ENCODE data around the gene LYRM1.

The LYRM1 gene

DNA sequence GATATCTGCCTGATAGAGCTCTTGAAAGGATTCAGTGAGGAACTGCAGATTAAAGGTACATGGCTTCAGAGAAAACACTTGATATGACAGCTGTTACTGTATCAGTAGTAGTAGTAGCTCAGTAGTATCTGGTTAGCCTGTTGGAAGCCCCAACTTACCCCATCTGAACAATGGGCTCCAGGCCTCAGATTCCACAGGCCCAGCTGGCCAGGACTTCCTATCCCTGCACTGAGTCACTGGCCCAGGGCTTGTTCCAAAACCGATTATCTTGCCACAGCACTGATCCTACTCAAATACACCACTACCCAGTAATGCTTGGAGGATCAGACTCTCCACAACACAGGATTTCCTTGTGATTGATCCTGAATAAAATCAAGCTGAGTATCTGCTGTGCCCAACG lies 33.0 kb upstream of the LYRM1 start:
- Histone ChIP-seq H3K79me2 (ENCODE audit: control insufficient read depth, insufficient read depth, low read length, poor library complexity) (peaks cover 4% of the 10 kb centered on the region), H3K23ac (ENCODE audit: low read length) (no peak overlapping the region), H3K14ac (ENCODE audit: low read length) (no peak overlapping the region), H3K4me1 (ENCODE audit: control insufficient read depth in 1 of 2, insufficient read depth in 2 of 2, low read length in 2 of 2) (peaks cover 23 to 25% of the 10 kb centered on the region in 2 experiments), H3K4me2 (ENCODE audit: low read length) (no peak overlapping the region), H3K9me3 (ENCODE audit: insufficient read depth, low read depth, low read length) (no peaks in the 10 kb centered on the region), H4K12ac (ENCODE audit: low read depth, low read length) (no peak overlapping the region), H3K27me3 (ENCODE audit: insufficient read depth, low read length) (no peaks in the 10 kb centered on the region), H3K4me3 (ENCODE audit: low read depth, low read length) (no peak overlapping the region), H2AK5ac (ENCODE audit: low read length) (no peak overlapping the region), H2AFZ (ENCODE audit: insufficient read depth, low read length, poor library complexity) (no peak overlapping the region), H2BK12ac (ENCODE audit: low read length) (no peak overlapping the region), H3K36me3 (ENCODE audit: control insufficient read depth in 1 of 2, insufficient read depth in 2 of 2, low read length in 2 of 2) (peaks cover under 1% of the 10 kb centered on the region in 2 experiments), H3K18ac (ENCODE audit: low read length) (no peak overlapping the region), H2BK5ac (ENCODE audit: low read depth, low read length, poor library complexity) (no peak overlapping the region), H3K9ac (ENCODE audit: low read length) (no peak overlapping the region), H4K8ac (ENCODE audit: low read depth, low read length) (no peak overlapping the region), H2BK120ac (ENCODE audit: insufficient read depth, low read length, poor library complexity) (no peak overlapping the region), H3K27ac (ENCODE audit: low read depth, low read length) (no peak overlapping the region), H3K79me1 (ENCODE audit: low read length) (peaks cover 7% of the 10 kb centered on the region), H4K91ac (ENCODE audit: low read depth, low read length) (no peak overlapping the region), H3K4ac (ENCODE audit: low read depth, low read length) (peak overlapping the region; percentile 24)
- WGBS (ENCODE audit: extremely low coverage, insufficient coverage, insufficient read length): no CpG with 5 or more reads among the region's 2 CpGs
- no peak for DNase-seq

DNA sequence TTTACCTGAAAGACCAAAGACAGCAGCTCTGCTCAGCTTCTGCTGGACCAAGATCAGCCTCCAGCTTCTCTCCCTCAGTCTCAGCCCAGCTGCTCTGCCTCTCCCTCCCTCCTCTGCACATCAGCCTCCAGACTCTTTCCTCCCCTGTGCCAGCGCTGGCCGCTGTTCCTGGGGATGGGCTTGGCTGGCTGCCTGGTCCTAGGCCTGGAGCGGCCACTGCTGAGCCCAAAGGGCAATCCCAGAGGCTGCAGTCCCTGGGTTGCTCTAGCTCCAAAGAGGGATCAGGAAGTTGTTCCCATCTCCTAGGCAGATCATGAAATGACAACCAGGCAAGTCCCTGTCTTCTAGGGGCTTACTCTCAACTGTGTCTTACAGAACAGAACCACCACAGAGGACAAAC lies 31.7 kb upstream of the LYRM1 start:
- no peaks in the 10 kb centered on the region for H3K36me3 ChIP-seq (ENCODE audit: control insufficient read depth in 1 of 2, insufficient read depth in 2 of 2, low read length in 2 of 2)
- no peaks in the 10 kb centered on the region for H3K9me3 ChIP-seq (ENCODE audit: insufficient read depth, low read depth, low read length)
- no peak overlapping the region for H3K4me2 ChIP-seq (ENCODE audit: low read length)
- no peak overlapping the region for H3K27ac ChIP-seq (ENCODE audit: low read depth, low read length)
- H3K9ac ChIP-seq (ENCODE audit: low read length): no peak overlapping the region
- H4K12ac ChIP-seq (ENCODE audit: low read depth, low read length): no peak overlapping the region
- peaks cover 4% of the 10 kb centered on the region for H3K79me2 ChIP-seq (ENCODE audit: control insufficient read depth, insufficient read depth, low read length, poor library complexity)
- peaks cover 26 to 34% of the 10 kb centered on the region in 2 experiments for H3K4me1 ChIP-seq (ENCODE audit: control insufficient read depth in 1 of 2, insufficient read depth in 2 of 2, low read length in 2 of 2)
- H3K14ac ChIP-seq (ENCODE audit: low read length): no peak overlapping the region
- H4K8ac ChIP-seq (ENCODE audit: low read depth, low read length): no peak overlapping the region
- H3K4ac ChIP-seq (ENCODE audit: low read depth, low read length): peak overlapping the region; percentile 65
- H3K23ac ChIP-seq (ENCODE audit: low read length): no peak overlapping the region
- peaks cover 8% of the 10 kb centered on the region for H3K79me1 ChIP-seq (ENCODE audit: low read length)
- DNase-seq: no peak
- H2BK12ac ChIP-seq (ENCODE audit: low read length): peak overlapping the region; percentile 17
- H3K4me3 ChIP-seq (ENCODE audit: low read depth, low read length): no peak overlapping the region
- WGBS (ENCODE audit: extremely low coverage, insufficient coverage, insufficient read length): no CpG with 5 or more reads among the region's 3 CpGs
- no peak overlapping the region for H2BK5ac ChIP-seq (ENCODE audit: low read depth, low read length, poor library complexity)
- no peak overlapping the region for H4K91ac ChIP-seq (ENCODE audit: low read depth, low read length)
- no peak overlapping the region for H2BK120ac ChIP-seq (ENCODE audit: insufficient read depth, low read length, poor library complexity)
- H3K27me3 ChIP-seq (ENCODE audit: insufficient read depth, low read length): no peaks in the 10 kb centered on the region
- H2AFZ ChIP-seq (ENCODE audit: insufficient read depth, low read length, poor library complexity): peak overlapping the region; percentile 58
- H3K18ac ChIP-seq (ENCODE audit: low read length): peak overlapping the region; percentile 80
- no peak overlapping the region for H2AK5ac ChIP-seq (ENCODE audit: low read length)

DNA sequence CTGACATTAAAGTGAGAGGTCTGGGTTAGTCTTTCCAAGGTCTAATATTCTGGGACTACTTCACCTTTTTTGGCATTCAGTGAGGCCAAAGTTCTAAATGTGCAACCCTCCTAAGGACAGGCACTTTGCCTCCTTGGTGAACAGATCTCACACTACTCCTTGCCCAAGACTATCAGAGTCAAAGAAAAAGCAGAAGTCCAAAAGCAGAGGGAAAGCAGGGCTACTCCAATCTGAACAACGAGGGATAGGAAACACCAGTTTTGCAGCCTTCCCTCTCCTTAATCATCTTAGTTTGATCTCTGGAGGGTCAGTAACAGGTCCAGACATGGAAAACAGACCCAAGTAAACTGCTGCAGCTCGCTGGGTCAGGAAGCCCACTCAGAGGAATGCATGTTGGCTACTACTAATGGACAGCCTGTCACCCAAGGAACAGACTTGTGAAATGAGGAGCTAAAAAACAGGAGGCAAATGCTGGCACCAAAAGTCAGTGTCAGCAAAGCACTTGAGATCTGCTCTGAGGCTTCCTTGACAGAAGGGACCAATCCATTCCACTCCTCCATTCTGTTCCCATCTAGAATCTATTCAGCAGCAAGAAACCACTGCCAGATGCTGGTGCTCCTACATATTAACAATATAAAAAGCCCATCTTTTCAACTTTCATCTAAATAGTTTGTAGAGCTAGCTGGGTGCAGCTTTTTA lies 30.3 kb upstream of the LYRM1 start:
- peak overlapping the region; percentile 2 for H3K27ac ChIP-seq (ENCODE audit: low read depth, low read length)
- no peaks in the 10 kb centered on the region for H3K36me3 ChIP-seq (ENCODE audit: control insufficient read depth in 1 of 2, insufficient read depth in 2 of 2, low read length in 2 of 2)
- no peak overlapping the region for H4K12ac ChIP-seq (ENCODE audit: low read depth, low read length)
- no peak overlapping the region for H3K4me2 ChIP-seq (ENCODE audit: low read length)
- no peak overlapping the region for H3K4ac ChIP-seq (ENCODE audit: low read depth, low read length)
- H2AK5ac ChIP-seq (ENCODE audit: low read length): no peak overlapping the region
- no peak overlapping the region for H4K8ac ChIP-seq (ENCODE audit: low read depth, low read length)
- H3K4me3 ChIP-seq (ENCODE audit: low read depth, low read length): no peak overlapping the region
- H4K91ac ChIP-seq (ENCODE audit: low read depth, low read length): no peak overlapping the region
- H3K14ac ChIP-seq (ENCODE audit: low read length): no peak overlapping the region
- H3K4me1 ChIP-seq (ENCODE audit: control insufficient read depth in 1 of 2, insufficient read depth in 2 of 2, low read length in 2 of 2): peaks cover 26 to 34% of the 10 kb centered on the region in 2 experiments
- peaks cover 8% of the 10 kb centered on the region for H3K79me1 ChIP-seq (ENCODE audit: low read length)
- H3K9me3 ChIP-seq (ENCODE audit: insufficient read depth, low read depth, low read length): no peaks in the 10 kb centered on the region
- no peak overlapping the region for H3K9ac ChIP-seq (ENCODE audit: low read length)
- H2BK12ac ChIP-seq (ENCODE audit: low read length): no peak overlapping the region
- H3K23ac ChIP-seq (ENCODE audit: low read length): no peak overlapping the region
- WGBS (ENCODE audit: extremely low coverage, insufficient coverage, insufficient read length): no CpG with 5 or more reads among the region's 2 CpGs
- no peak for DNase-seq
- H3K27me3 ChIP-seq (ENCODE audit: insufficient read depth, low read length): no peaks in the 10 kb centered on the region
- peak overlapping the region; percentile 58 for H3K18ac ChIP-seq (ENCODE audit: low read length)
- H2BK120ac ChIP-seq (ENCODE audit: insufficient read depth, low read length, poor library complexity): no peak overlapping the region
- no peak overlapping the region for H2AFZ ChIP-seq (ENCODE audit: insufficient read depth, low read length, poor library complexity)
- peaks cover 4% of the 10 kb centered on the region for H3K79me2 ChIP-seq (ENCODE audit: control insufficient read depth, insufficient read depth, low read length, poor library complexity)
- no peak overlapping the region for H2BK5ac ChIP-seq (ENCODE audit: low read depth, low read length, poor library complexity)

DNA sequence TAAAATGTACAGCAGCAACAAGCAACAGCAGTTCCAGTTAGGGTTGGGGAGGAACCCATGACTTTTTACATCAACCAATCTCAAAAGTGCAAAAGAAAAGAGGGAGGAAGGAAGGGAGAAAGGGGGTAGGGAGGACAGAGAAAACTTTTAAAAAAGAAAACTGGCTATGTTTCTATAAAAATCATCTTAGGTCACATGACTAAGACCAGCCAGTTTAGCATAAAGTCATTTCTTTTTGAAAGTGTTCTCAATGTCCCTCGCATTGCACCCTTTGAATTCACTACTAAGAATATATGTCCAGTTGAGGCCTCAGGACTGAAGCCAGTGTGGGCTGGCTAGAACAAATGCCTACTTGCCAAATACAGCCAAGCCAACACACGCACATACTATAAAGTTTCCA lies 29.3 kb upstream of the LYRM1 start:
- Histone ChIP-seq H2AK5ac (ENCODE audit: low read length) (no peak overlapping the region), H4K8ac (ENCODE audit: low read depth, low read length) (no peak overlapping the region), H3K79me1 (ENCODE audit: low read length) (peaks cover 6% of the 10 kb centered on the region), H2AFZ (ENCODE audit: insufficient read depth, low read length, poor library complexity) (no peak overlapping the region), H3K9me3 (ENCODE audit: insufficient read depth, low read depth, low read length) (no peaks in the 10 kb centered on the region), H2BK120ac (ENCODE audit: insufficient read depth, low read length, poor library complexity) (no peak overlapping the region), H3K4me1 (ENCODE audit: control insufficient read depth in 1 of 2, insufficient read depth in 2 of 2, low read length in 2 of 2) (peaks cover 25 to 30% of the 10 kb centered on the region in 2 experiments), H3K23ac (ENCODE audit: low read length) (no peak overlapping the region), H3K27me3 (ENCODE audit: insufficient read depth, low read length) (no peaks in the 10 kb centered on the region), H2BK5ac (ENCODE audit: low read depth, low read length, poor library complexity) (no peak overlapping the region), H3K9ac (ENCODE audit: low read length) (no peak overlapping the region), H2BK12ac (ENCODE audit: low read length) (no peak overlapping the region), H3K4me2 (ENCODE audit: low read length) (no peak overlapping the region), H3K4me3 (ENCODE audit: low read depth, low read length) (no peak overlapping the region), H3K4ac (ENCODE audit: low read depth, low read length) (no peak overlapping the region), H3K18ac (ENCODE audit: low read length) (no peak overlapping the region), H3K79me2 (ENCODE audit: control insufficient read depth, insufficient read depth, low read length, poor library complexity) (peaks cover 5% of the 10 kb centered on the region), H4K12ac (ENCODE audit: low read depth, low read length) (no peak overlapping the region), H4K91ac (ENCODE audit: low read depth, low read length) (no peak overlapping the region), H3K27ac (ENCODE audit: low read depth, low read length) (no peak overlapping the region), H3K14ac (ENCODE audit: low read length) (no peak overlapping the region), H3K36me3 (ENCODE audit: control insufficient read depth in 1 of 2, insufficient read depth in 2 of 2, low read length in 2 of 2) (no peaks in the 10 kb centered on the region)
- DNase-seq: no peak
- no CpG with 5 or more reads among the region's 2 CpGs for WGBS (ENCODE audit: extremely low coverage, insufficient coverage, insufficient read length)
